Astrocyte (in vitro differentiated cells and primary cell): ENCODE measurements around the gene IRF4.

Experiments
- EZH2 ChIP-seq: IDR thresholded peaks from 2 replicates; pipeline ENCODE4 v1.6.1; 2012; ENCODE audit warnings: mild to moderate bottlenecking, low read length, inconsistent platforms; ENCODE audit not compliant: insufficient read depth
- TF ChIP-seq, protein P1 (sequence below): IDR thresholded peaks from 2 replicates; pipeline ENCODE4 v1.5.1; 2011; ENCODE audit warnings: low read depth, mild to moderate bottlenecking, inconsistent platforms, low read length, moderate library complexity; ENCODE audit not compliant: insufficient read depth

DNA sequence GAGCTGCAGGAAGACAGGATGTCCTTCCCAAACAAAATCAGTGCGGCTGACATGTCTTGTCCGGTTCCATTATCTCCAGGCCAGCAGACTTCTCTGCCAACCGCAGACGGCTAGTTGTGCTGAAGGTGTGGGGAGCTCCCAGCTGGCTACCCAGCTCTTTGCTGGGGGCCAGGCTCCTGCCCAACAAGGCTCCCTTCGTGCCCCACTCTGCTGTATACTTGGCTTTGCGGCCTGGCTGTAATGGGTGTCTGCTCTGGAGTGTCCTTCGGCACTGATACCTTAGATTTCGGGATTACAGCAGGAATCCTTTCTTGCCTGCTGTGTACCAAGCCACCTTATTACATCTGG is 48.7 kb upstream of the IRF4 start:
- TF ChIP-seq, protein P1, sequence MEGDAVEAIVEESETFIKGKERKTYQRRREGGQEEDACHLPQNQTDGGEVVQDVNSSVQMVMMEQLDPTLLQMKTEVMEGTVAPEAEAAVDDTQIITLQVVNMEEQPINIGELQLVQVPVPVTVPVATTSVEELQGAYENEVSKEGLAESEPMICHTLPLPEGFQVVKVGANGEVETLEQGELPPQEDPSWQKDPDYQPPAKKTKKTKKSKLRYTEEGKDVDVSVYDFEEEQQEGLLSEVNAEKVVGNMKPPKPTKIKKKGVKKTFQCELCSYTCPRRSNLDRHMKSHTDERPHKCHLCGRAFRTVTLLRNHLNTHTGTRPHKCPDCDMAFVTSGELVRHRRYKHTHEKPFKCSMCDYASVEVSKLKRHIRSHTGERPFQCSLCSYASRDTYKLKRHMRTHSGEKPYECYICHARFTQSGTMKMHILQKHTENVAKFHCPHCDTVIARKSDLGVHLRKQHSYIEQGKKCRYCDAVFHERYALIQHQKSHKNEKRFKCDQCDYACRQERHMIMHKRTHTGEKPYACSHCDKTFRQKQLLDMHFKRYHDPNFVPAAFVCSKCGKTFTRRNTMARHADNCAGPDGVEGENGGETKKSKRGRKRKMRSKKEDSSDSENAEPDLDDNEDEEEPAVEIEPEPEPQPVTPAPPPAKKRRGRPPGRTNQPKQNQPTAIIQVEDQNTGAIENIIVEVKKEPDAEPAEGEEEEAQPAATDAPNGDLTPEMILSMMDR, result no peak
- TF ChIP-seq EZH2, result no peak
